GM19324 (cell line): ENCODE results near the gene EID2B.

Experiments
- ATAC-seq: cut with Tn5 transposase; IDR thresholded peaks from one replicate; pipeline ENCODE4 v1.9.1; 2021; ENCODE audit warnings: mild to moderate bottlenecking, moderate library complexity; ENCODE audit not compliant: unreplicated experiment, low FRiP score

The EID2B gene

DNA sequence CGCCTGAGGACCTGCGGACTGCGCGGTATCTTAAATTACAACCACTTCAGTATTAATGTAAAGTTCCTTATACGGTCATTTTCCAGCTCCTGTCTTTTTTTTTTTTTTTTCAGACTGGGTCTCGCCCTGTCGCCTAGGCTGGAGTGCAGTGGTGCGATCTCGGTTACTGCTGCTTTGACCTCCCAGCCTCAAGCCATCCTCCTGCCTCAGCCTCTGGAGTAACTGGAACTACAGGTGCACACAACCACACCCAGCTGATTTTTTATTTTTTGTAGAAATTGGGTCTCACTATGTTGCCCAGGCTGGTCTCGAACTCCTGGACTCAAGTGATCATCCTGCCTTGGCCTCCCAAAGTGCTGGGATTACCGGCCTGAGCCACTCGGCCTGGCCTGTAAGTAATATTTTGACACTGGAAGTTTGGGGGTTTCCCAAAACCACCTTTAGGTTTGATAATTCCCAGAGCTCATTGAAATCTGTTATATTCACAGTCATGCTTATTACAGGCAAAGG lies 406 bp upstream of the EID2B start:
- no peak for ATAC-seq

- no peak for ATAC-seq
These were observed 819 bp downstream of the EID2B start for GRCh38 chr19:39531834-39532232.

DNA sequence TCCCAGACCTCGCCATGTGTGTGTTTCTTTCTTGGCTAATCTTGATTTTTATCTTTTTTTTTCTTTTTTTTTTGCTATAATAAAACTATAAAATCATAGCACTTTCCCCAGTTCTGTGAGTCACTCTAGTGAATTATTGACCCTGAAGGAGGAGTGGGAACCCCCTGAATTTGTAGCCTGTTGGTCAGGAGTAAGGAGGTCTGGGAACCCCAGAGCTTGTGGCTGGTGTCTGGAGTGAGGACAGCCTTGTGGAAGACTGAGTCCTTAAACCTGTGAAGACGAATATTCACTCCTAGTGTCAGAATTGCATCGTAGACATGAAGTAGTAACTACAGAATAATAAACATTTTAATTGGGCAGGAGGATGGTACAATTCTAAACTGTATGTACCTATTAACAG lies 7.4 kb downstream of the EID2B start:
- no peak for ATAC-seq

DNA sequence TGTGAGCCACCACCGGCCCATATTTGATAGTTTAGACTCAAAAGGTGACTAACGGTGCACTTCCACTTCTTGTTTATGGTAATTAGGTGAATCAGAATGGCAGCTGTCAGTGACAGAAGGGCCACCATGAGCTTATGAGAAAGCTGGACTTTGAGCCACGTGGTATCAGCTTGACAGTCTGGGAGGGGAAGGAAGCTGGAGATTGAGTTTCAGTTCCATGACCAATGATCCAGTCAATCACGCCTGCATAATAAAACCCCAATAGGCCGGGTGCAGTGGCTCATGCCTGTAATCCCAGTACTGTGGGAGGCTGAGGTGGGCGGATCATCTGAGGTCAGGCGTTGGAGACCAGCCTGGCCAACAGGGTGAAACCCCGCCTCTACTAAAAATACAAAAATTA lies 8.2 kb downstream of the EID2B start:
- ATAC-seq = no peak

- ATAC-seq = no peak
These were observed 11.8 kb downstream of the EID2B start for GRCh38 chr19:39520541-39521484.

- ATAC-seq = no peak
These were observed 13.7 kb downstream of the EID2B start for GRCh38 chr19:39518975-39519374.

DNA sequence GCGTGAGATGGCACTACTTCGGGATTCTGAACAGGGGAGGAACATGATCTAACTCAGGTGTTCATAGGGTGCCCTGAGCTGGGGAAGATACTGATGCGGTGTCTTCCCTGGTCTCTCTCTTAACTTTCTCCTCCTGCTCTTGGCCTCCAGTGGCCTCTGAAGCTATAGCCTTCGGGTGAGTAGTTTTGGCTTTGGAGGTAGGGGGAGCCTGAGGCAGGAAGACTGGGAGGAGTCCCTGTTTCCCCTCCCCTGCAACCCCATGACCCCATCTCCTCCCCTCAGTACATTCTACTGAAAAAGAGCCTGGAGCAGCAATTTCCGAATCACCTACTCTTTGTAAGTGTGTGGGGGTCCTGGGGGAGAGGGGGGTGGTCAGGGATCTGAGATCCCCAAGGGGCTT lies 14.2 kb downstream of the EID2B start:
- ATAC-seq = no peak

DNA sequence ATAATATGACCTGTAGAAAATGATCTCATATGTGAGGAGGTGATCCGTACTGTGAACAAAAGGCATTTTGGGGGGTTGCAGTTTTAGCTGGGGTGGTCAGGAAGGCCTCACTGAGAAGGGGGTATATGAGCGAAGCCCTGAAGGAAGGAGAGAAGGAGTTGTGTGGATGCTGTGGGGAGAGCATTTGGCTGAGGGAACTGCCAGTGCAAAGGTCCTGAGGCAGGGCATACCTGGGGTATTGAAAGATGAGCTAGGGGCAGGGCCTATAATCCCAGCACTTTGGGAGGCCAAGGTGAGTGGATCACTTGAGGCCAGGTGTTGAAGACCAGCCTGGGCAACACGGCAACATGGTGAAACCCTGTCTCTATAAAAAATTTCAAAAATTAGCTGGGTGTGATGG lies 15.2 kb downstream of the EID2B start:
- ATAC-seq = no peak

GRCh38 chr19:39516270-39516669 lies 16.4 kb downstream of the EID2B start:
- ATAC-seq = no peak

DNA sequence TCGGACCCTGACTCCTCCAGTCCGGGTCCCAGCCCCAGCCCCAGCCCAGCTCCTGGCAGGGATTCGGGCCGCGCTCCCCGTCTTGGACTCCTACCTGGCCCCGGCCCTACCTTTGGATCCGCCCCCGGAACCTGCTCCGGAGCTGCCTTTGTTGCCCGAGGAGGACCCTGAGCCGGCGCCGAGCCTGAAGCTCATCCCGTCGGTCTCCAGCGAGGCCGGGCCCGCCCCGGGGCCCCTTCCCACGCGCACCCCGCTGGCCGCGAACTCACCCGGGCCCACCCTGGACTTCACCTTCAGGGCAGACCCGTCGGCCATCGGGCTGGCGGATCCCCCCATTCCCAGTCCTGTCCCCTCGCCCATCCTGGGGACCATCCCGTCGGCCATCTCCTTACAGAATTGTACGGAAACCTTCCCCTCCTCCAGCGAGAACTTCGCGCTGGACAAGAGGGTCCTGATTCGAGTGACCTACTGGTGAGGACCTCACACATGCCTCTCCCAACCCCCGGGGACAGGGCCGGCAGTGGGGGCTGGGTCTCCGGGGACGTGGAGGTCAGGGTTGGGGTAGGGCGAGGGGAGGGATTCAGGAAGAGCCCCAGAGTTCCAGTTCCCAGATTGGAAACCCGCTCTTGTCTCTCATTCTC lies 17.0 kb downstream of the EID2B start:
- ATAC-seq = no peak

DNA sequence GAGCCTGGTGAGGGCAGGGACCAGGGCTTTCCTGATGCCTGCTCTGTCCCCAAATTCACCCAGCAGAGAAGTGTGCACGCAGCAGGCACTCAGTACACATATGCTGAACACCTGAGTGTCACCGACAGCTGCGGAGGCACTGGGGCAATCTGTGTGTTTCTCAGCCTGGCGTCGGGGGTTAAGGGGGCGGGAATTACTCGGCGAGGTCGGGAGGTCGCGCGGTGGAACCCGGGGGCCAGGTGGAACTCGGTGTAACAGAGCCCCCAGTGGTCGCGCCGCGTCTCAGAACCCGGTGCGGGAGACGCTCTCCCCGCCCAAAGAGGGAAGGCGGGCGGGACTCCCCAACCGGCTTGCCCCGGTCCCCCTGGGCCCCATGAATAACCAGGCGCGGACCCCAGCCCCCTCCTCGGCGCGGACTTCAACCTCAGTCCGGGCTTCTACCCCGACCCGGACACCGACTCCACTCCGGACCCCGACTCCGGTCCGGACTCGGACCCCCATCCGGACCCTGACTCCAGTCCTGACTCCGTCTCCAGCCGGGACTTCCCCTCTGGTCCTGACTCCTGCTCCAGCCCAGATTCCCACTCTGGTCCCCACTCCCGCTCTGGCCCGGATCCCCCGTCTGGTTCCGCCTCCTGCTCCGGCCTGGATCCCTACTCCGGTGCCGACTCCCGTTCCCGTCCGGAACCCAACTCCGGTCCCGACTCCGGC lies 17.7 kb downstream of the EID2B start, which contains the start of gene SELENOV:
Gene SELENOV (plus strand): TSS at position 300 of the 711 bp plus-strand sequence. CDS start 74 bp downstream, at position 374.
- ATAC-seq = no peak

DNA sequence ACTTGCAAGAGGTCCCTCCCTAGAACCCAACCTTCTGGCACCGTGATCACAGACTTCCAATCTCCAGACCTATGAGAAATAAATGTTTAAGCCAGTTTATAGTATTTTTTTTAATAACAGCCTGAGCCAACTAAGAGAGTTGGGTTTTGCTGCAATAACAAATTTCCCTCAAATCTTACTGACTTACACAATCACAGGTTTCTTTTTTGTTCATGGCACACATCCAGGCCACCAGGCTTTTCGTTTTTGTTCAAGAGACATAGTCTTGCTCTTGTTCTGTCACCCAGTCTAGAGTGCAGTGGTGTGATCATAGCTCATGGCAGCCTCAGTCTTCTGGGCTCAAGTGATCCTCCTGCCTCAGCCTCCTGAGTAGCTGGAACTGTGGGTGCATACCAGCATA lies 19.7 kb downstream of the EID2B start:
- ATAC-seq = no peak

DNA sequence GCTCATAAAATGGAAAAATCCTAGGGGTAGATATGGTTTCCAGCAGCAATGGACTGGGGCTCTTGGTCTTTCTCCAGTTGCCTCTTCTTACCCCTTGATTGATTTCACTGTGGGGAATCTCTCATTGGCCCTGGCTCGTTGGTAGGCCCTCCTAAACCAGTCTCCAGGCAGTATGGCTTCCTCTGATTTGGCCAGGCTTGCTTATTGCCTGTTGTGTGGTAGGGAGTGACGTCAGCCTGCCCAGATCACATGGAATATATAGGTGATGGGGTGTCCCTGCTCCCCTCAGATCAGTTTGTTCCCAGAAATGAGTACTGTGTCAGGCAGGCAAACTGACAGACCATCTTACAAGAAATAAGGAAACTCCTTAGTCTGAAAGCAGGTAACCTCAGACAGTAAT lies 23.4 kb downstream of the EID2B start:
- no peak for ATAC-seq

- ATAC-seq = no peak
These were observed 24.0 kb downstream of the EID2B start for GRCh38 chr19:39508629-39509028.

DNA sequence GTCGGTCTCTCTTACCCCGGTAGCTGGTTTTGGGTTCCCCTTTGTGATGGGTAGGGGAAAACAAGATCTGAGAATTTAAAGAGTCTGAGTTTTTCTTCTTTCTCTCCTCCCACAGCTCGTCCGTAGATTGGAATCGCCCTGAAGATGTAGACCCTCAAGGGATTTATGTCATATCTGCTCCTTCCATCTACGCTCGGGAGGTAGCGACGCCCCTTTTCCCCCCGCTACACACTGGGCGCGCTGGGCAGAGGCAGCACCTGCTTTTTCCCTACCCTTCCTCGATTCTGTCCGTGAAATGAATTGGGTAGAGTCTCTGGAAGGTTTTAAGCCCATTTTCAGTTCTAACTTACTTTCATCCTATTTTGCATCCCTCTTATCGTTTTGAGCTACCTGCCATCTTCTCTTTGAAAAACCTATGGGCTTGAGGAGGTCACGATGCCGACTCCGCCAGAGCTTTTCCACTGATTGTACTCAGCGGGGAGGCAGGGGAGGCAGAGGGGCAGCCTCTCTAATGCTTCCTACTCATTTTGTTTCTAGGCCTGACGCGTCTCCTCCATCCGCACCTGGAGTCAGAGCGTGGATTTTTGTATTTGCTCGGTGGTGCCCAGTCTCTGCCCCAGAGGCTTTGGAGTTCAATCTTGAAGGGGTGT lies 24.8 kb downstream of the EID2B start:
- no peak for ATAC-seq

DNA sequence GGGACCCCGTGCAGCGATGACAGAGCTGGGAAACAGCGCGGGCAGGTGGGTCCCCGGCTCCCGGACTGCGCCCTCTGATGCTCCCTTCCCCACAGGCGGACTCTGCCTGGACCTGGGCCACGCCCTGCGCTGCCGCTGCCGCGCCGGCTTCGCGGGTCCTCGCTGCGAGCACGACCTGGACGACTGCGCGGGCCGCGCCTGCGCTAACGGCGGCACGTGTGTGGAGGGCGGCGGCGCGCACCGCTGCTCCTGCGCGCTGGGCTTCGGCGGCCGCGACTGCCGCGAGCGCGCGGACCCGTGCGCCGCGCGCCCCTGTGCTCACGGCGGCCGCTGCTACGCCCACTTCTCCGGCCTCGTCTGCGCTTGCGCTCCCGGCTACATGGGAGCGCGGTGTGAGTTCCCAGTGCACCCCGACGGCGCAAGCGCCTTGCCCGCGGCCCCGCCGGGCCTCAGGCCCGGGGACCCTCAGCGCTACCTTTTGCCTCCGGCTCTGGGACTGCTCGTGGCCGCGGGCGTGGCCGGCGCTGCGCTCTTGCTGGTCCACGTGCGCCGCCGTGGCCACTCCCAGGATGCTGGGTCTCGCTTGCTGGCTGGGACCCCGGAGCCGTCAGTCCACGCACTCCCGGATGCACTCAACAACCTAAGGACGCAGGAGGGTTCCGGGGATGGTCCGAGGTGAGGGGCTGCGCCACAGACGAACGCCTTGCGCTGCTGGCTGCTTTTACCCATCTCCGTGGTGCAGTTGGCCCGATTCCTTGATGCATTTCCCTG lies 25.5 kb downstream of the EID2B start:
- ATAC-seq = no peak

GRCh38 chr19:39506598-39506943 lies 26.1 kb downstream of the EID2B start:
- ATAC-seq = no peak

DNA sequence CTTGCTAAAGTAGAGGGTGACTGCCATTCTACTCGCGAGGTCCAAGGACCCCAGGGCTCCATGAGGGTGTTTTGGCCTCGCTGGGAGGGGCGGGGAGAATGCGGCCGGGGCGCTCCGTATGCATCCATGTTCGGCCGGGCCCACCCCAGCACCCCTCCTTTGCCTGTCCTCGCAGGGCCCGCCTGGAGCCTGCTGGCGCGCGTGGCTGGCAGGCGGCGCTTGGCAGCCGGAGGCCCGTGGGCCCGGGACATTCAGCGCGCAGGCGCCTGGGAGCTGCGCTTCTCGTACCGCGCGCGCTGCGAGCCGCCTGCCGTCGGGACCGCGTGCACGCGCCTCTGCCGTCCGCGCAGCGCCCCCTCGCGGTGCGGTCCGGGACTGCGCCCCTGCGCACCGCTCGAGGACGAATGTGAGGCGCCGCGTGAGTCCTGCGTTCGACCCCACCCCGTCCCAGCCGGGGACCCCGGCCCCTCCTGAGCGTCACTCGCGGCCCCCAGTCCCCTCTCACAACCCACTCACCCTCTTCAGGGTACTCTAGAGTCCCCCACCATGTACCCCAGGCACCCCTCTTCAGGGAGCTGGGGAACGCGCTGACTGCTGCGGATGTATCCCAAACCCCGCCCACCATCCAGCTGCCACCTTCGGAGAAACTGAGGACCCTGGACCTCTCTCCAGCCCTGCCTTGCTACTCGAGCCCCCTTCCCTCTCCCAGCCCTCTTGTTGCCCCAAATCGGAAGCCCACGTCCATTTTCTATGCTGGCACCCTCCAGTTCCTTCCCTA lies 29.8 kb downstream of the EID2B start:
- no peak for ATAC-seq

GRCh38 chr19:39501340-39501739 lies 31.3 kb downstream of the EID2B start:
- ATAC-seq = no peak
